Keratinocyte (primary cell): ENCODE results near the gene PTOV1. TPM values are rescaled to one million over a fixed set of nuclear protein-coding genes. Genes with fewer than 3 reads are reported as not detected.

ENCODE experiments used
- DNase-seq: peaks from one replicate; pipeline ENCODE4 v3.0.0-alpha.2; 2011; ENCODE audit warnings: low read depth, missing footprints, low spot score
- FAIRE-seq: peaks from 2 replicates; lab custom pipeline; 2011; peaks lifted over from hg19 to GRCh38; lab: Jason Lieb, UNC
- H2AFZ ChIP-seq: 2 replicates; pipeline ENCODE4 v1.6.0; 2012; ENCODE audit warnings: low read length, control low read depth, inconsistent platforms; ENCODE audit not compliant: control insufficient read depth
- H3K27ac ChIP-seq: 2 replicates; pipeline ENCODE4 v1.5.1; 2011; ENCODE audit warnings: low read length; ENCODE audit not compliant: control insufficient read depth, insufficient read depth
- H3K27me3 ChIP-seq: 3 replicates; pipeline ENCODE4 v1.6.0; 2011; ENCODE audit warnings: low read length; ENCODE audit not compliant: control insufficient read depth, insufficient read depth; ENCODE audit errors: extremely low read depth
- H3K36me3 ChIP-seq, 2 experiments: 2 replicates in 1 of 2; 3 replicates in 1 of 2; pipeline ENCODE4 v1.5.1; 2011; ENCODE audit warnings: low read length in 2 of 2, mild to moderate bottlenecking in 1 of 2; ENCODE audit not compliant: control insufficient read depth in 2 of 2, insufficient read depth in 2 of 2; ENCODE audit errors: extremely low read depth in 1 of 2
- H3K4me1 ChIP-seq: 3 replicates; pipeline ENCODE4 v1.5.1; 2011; ENCODE audit warnings: low read length; ENCODE audit not compliant: control insufficient read depth, insufficient read depth; ENCODE audit errors: extremely low read depth
- H3K4me2 ChIP-seq: 3 replicates; pipeline ENCODE4 v1.6.0; 2011; ENCODE audit warnings: low read depth, low read length; ENCODE audit not compliant: control insufficient read depth, insufficient read depth; ENCODE audit errors: extremely low read depth
- H3K4me3 ChIP-seq, 3 experiments: fragments of 200-600 bp in 1 of 3; sonication (generic) in 1 of 3; 2 replicates in 2 of 3; 3 replicates in 1 of 3; pipeline ENCODE4 v1.5.1; 2011 to 2016; ENCODE audit warnings: low read length in 3 of 3, mild to moderate bottlenecking in 3 of 3, control low read depth in 2 of 3, inconsistent platforms in 1 of 3, low read depth in 1 of 3, mixed read lengths in 1 of 3, mixed run types in 1 of 3, moderate library complexity in 1 of 3; ENCODE audit not compliant: control insufficient read depth in 2 of 3, insufficient read depth in 2 of 3; ENCODE audit errors: extremely low read depth in 1 of 3
- H3K79me2 ChIP-seq: 2 replicates; pipeline ENCODE4 v1.6.0; 2012; ENCODE audit warnings: low read length; ENCODE audit not compliant: control insufficient read depth, insufficient read depth
- H3K9ac ChIP-seq: 3 replicates; pipeline ENCODE4 v1.6.0; 2011; ENCODE audit warnings: low read length; ENCODE audit not compliant: control insufficient read depth, insufficient read depth; ENCODE audit errors: extremely low read depth
- H3K9me1 ChIP-seq: 3 replicates; pipeline ENCODE4 v1.6.0; 2011; ENCODE audit warnings: low read length; ENCODE audit not compliant: control insufficient read depth, insufficient read depth; ENCODE audit errors: extremely low read depth
- H3K9me3 ChIP-seq: 2 replicates; pipeline ENCODE4 v1.5.1; 2012; ENCODE audit warnings: low read depth, low read length; ENCODE audit not compliant: control insufficient read depth
- H4K20me1 ChIP-seq: 3 replicates; pipeline ENCODE4 v1.6.0; 2011; ENCODE audit warnings: low read length; ENCODE audit not compliant: control insufficient read depth, insufficient read depth; ENCODE audit errors: extremely low read depth
- CTCF ChIP-seq, 3 experiments: IDR thresholded peaks in 1 of 3; conservative IDR thresholded peaks in 1 of 3; optimal IDR thresholded peaks in 1 of 3; 2 replicates in 2 of 3; 3 replicates in 1 of 3; pipeline versions ENCODE3 to v1.5.1; 2011; ENCODE audit warnings: low read length in 3 of 3, mild to moderate bottlenecking in 3 of 3, moderate library complexity in 2 of 3, control low read depth in 1 of 3, inconsistent platforms in 1 of 3; ENCODE audit not compliant: insufficient read depth in 2 of 3; ENCODE audit errors: extremely low read depth in 1 of 3
- EZH2 ChIP-seq: IDR thresholded peaks from one replicate; pipeline ENCODE4 v1.6.1; 2012; ENCODE audit warnings: inconsistent platforms, mild to moderate bottlenecking, low read length, moderate library complexity
- dilution Hi-C: fragments of 300-500 bp; cut with MboI; formaldehyde crosslinking; loops from one replicate; pipeline ENCODE4 v1.7.0; 2020; ENCODE audit warnings: low sequenced_read_pairs; ENCODE audit not compliant: extremely low pct_ligation_motif_present
- polyA plus RNA-seq, 5 experiments: library from polyadenylated mRNA; depleted of rRNA in 3 of 5; stranded (reverse) in 3 of 5; stranded (forward) in 1 of 5; unstranded in 1 of 5; fragments of >200 nt; gene quantifications; 1 replicate in 1 of 5; 2 replicates in 3 of 5; 3 replicates in 1 of 5; pipeline versions ENCODE4 v1.2.1 to v1.2.3, GENCODE V29; 2011 to 2012; ENCODE audit warnings: missing spikeins in 2 of 5, low read depth in 1 of 5, low replicate concordance in 1 of 5

The PTOV1 gene
- polyA plus RNA-seq, 1 donor (not counting 4 experiments of a cell fraction or from before 2014, with no cell fraction given) = 22.9 TPM

- Histone ChIP-seq H3K4me2 (no peak overlapping the region), H3K4me3 (no peak overlapping the region), H2AFZ (no peak overlapping the region), H4K20me1 (no peaks in the 10 kb centered on the region), H3K79me2 (no peaks in the 10 kb centered on the region), H3K27ac (no peak overlapping the region), H3K36me3 (peaks cover 10 to 16% of the 10 kb centered on the region in 2 experiments), H3K9me1 (no peaks in the 10 kb centered on the region), H3K9ac (no peak overlapping the region), H3K9me3 (no peaks in the 10 kb centered on the region), H3K4me1 (no peaks in the 10 kb centered on the region), H3K27me3 (no peaks in the 10 kb centered on the region)
- DNase-seq = no peak
- TF ChIP-seq EZH2 = no peak
- TF ChIP-seq CTCF (optimal IDR thresholded peaks at IDR 0.05 in 1 of 3, IDR thresholded peaks at IDR 0.05 in 1 of 3, conservative IDR thresholded peaks at IDR 0.05 in 1 of 3; ENCODE audit: extremely low read depth in 1 of 3, insufficient read depth in 2 of 3, low read length in 3 of 3) = no peak
- dilution Hi-C loops = no loop called here
- no peak for FAIRE-seq
Measured at GRCh38 chr19:49904136-49904535, 53.2 kb downstream of the PTOV1 start.

GRCh38 chr19:49906879-49907564, 56.1 kb downstream of the PTOV1 start:
- TF ChIP-seq CTCF (optimal IDR thresholded peaks at IDR 0.05 in 1 of 3, IDR thresholded peaks at IDR 0.05 in 1 of 3, conservative IDR thresholded peaks at IDR 0.05 in 1 of 3; ENCODE audit: extremely low read depth in 1 of 3, insufficient read depth in 2 of 3, low read length in 3 of 3) = no peak
- no peak for TF ChIP-seq EZH2
- FAIRE-seq (no peak), DNase-seq (no peak)
- Histone ChIP-seq H3K4me1 (no peaks in the 10 kb centered on the region), H3K4me2 (no peak overlapping the region), H3K79me2 (no peaks in the 10 kb centered on the region), H3K9me1 (no peaks in the 10 kb centered on the region), H3K36me3 (peaks cover 12 to 23% of the 10 kb centered on the region in 2 experiments), H3K9ac (no peak overlapping the region), H4K20me1 (peaks cover 6% of the 10 kb centered on the region), H2AFZ (no peak overlapping the region), H3K27ac (no peak overlapping the region), H3K27me3 (no peaks in the 10 kb centered on the region), H3K4me3 (no peak overlapping the region), H3K9me3 (no peaks in the 10 kb centered on the region)
- dilution Hi-C loops = no loop called here
